ENCODE measurements around the gene PLEK2.

Gene PLEK2

GRCh38 chr14:67396381-67396970, 15.5 kb downstream of the PLEK2 start:
- no peak for DNase-seq

- no peak for DNase-seq
These were observed 16.1 kb downstream of the PLEK2 start for GRCh38 chr14:67395876-67396189.

GRCh38 chr14:67395086-67395875, 16.7 kb downstream of the PLEK2 start:
- no peak for DNase-seq

GRCh38 chr14:67393689-67394088, 18.3 kb downstream of the PLEK2 start:
- no peak for DNase-seq

- DNase-seq, result no peak
These were observed 19.2 kb downstream of the PLEK2 start for GRCh38 chr14:67392800-67393199.

- DNase-seq, result no peak
These were observed 19.8 kb downstream of the PLEK2 start for GRCh38 chr14:67392123-67392522.

- DNase-seq, result no peak
These were observed 20.7 kb downstream of the PLEK2 start for GRCh38 chr14:67391268-67391667.

GRCh38 chr14:67389811-67390534, 22.0 kb downstream of the PLEK2 start:
- no peak for DNase-seq

- no peak for DNase-seq
These were observed 22.7 kb downstream of the PLEK2 start for GRCh38 chr14:67389275-67389674.

GRCh38 chr14:67387195-67387594, 24.8 kb downstream of the PLEK2 start:
- DNase-seq, result no peak

- no peak for DNase-seq
These were observed 26.3 kb downstream of the PLEK2 start for GRCh38 chr14:67385618-67386017.

GRCh38 chr14:67385120-67385519, 26.8 kb downstream of the PLEK2 start:
- no peak for DNase-seq

- DNase-seq, result no peak
These were observed 34.0 kb downstream of the PLEK2 start for GRCh38 chr14:67377916-67378315.

GRCh38 chr14:67373347-67373746, 38.6 kb downstream of the PLEK2 start:
- DNase-seq, result no peak

GRCh38 chr14:67372833-67373232, 39.1 kb downstream of the PLEK2 start:
- DNase-seq, result no peak

GRCh38 chr14:67371247-67372148, 40.5 kb downstream of the PLEK2 start:
- no peak for DNase-seq

GRCh38 chr14:67370830-67371229, 41.1 kb downstream of the PLEK2 start:
- DNase-seq, result no peak

- no peak for DNase-seq
These were observed 46.5 kb downstream of the PLEK2 start for GRCh38 chr14:67365476-67365875.

GRCh38 chr14:67360470-67361206, 51.3 kb downstream of the PLEK2 start:
- DNase-seq, result no peak

GRCh38 chr14:67359775-67360469, 52.0 kb downstream of the PLEK2 start, which contains the start of the genes ATP6V1D and EIF2S1:
ATP6V1D (minus strand) TSS chr14:67359804; CDS start chr14:67359698, 106 bp downstream.
EIF2S1 (plus strand) TSS chr14:67360328; CDS start chr14:67364768, 4,440 bp downstream.
- peak; percentile 100 for DNase-seq
